ENCODE results near the gene MAML3. TPM values are rescaled to one million over a fixed set of nuclear protein-coding genes. Genes with fewer than 3 reads are reported as not detected.
"Not testable (repeated sequence)": the region's sequence is repeated elsewhere in the genome, so short reads cannot be mapped to it uniquely, and the experiment has no call there.

MAML3 gene
- polyA plus RNA-seq, 12 donors = 3.9 to 17.0 (median 4.6) TPM; not detected in 1

DNA sequence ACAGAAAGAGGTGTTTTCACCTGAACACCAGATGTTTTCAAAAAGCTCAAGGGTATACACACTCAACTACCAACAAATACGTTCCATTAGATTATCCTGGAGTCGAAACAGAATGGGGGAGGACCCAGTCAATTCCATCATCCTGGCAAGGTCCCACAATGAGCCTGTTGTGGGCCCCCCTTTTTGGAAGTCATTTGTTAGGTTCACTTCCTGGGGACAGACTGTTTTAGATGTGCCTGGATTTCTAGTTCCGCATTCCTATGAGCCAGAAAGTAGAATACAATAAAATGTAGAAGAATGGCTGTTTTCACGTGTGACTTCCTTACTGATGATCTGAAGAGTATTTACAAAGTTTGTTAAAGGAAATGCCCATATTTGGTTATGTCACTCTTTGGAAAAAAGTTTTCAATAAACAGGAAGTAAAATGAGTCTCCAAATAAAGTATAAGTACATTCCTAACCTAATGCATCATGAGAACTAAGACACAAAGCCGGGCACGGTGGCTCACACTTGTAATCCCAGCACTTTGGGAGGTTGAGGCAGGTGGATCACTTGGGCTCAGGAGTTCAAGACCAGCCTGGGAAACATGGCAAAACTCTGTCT is 192.5 kb downstream of the MAML3 start:
- DNase-seq = no peak

DNA sequence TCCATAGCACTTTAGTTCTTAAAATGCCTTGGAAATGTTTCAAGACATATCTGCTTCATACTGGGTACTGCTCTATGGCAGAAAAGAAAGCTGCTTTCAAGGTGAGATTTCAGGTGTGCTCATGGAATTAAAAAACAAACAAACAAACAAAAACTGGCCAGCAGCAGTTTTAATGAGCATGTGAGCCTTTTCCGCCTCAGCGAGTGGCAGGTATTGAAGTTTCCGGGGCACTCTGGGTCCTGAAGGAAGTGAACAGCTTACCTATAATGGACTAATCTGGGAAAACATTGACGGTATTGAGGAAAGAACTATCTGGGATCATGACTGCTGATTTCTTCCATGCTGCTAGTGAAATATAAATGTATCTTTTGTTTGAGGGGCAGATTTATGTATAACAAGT is 194.6 kb downstream of the MAML3 start:
- no peak for DNase-seq

- no peak for DNase-seq
Measured at GRCh38 chr4:139958739-139959098, 195.3 kb downstream of the MAML3 start.

GRCh38 chr4:139957986-139958738 is 195.8 kb downstream of the MAML3 start:
- no peak for DNase-seq

- DNase-seq = no peak
Measured at GRCh38 chr4:139957065-139957464, 196.9 kb downstream of the MAML3 start.

DNA sequence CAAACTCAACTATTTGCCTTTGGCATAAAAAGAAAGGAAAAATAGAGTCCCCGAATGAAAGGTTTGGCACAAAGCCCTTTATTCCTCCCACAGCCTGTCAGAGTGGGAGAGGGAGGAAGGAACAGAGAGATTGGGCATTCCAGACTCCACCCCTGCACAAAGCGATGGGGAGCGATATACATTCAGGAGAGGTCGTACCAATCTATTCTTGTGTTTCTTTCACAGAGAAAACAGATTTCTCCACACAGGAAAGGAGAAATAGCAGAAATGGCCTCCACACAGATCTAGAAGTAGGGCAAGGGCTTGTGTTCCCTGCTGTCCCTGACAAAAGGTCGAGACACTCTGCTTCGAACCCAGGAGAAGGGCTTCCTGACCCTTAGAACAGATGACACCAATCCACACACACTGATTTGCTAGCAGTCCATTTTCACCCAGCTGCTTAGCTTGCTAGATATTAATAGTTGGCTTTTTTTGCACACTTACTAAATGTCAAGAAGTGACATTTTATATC is 197.4 kb downstream of the MAML3 start:
- no peak for DNase-seq

DNA sequence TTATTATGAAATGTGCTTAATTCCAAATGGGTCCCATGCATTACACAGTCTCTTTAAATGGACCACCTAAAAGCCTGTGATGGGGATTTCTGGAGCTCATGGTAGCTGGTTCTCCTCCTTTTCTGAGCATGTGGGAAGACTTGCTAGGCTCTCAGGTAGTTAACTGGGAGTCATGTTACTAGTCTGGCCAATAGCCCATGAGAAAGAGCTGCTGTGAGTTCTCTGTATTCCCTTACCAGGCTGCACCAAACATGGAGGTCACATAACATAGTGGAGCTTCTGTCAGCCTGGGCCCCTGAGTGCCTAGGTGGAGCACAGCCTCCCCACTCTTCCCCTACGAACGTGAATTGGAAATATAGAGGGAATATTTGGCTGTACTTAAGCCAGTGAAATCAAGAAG is 198.4 kb downstream of the MAML3 start:
- no peak for DNase-seq

- no peak for DNase-seq
Measured at GRCh38 chr4:139954512-139954911, 199.5 kb downstream of the MAML3 start.

DNA sequence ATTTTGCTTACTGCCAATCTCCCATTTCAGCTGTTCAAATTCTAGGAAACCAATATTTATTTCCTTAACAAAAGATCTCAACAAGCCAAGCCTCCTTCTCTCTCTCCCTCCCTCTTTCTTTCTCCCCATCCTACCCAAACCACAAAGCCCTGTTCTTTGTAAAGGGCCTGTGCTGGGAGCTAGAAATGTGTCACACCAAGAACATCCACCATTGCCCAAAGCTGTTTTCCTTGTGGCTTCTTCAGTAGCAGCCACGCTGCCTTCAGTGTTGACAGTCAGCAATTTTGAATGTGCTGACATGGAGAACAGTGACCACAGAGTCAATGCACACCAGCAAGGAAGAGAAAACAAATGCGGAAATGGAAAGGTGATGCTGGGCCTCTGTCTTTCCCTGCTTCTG is 203.0 kb downstream of the MAML3 start:
- DNase-seq = no peak

- no peak for DNase-seq
Measured at GRCh38 chr4:139950568-139950967, 203.4 kb downstream of the MAML3 start.

GRCh38 chr4:139944916-139945315 is 209.1 kb downstream of the MAML3 start:
- DNase-seq = not testable (repeated sequence)

- no peak for DNase-seq
Measured at GRCh38 chr4:139943277-139943676, 210.7 kb downstream of the MAML3 start.

- no peak for DNase-seq
Measured at GRCh38 chr4:139942241-139942640, 211.7 kb downstream of the MAML3 start.

- DNase-seq = no peak
Measured at GRCh38 chr4:139940600-139940999, 213.4 kb downstream of the MAML3 start.

DNA sequence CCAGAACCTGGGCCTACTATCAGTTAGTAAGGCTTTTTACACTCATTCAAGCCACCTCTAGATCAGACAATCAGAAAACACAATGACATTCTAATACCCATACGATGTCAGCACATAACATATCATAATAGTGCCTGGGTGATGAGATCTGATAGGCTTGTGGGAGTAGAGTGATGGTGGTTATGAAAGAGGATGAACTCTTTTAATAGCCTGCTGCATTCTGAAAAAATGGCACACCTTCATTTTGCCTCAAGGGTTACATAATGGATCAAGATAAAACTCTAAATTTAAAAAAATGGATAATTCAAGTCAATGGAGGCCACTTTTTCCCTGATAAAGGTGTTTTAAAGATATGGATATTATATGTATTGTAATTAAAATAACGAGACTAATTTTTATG is 215.6 kb downstream of the MAML3 start:
- DNase-seq = no peak

- no peak for DNase-seq
Measured at GRCh38 chr4:139935911-139936310, 218.1 kb downstream of the MAML3 start.

- DNase-seq = no peak
Measured at GRCh38 chr4:139934708-139935195, 219.2 kb downstream of the MAML3 start.

- no peak for DNase-seq
Measured at GRCh38 chr4:139934057-139934707, 219.8 kb downstream of the MAML3 start.

DNA sequence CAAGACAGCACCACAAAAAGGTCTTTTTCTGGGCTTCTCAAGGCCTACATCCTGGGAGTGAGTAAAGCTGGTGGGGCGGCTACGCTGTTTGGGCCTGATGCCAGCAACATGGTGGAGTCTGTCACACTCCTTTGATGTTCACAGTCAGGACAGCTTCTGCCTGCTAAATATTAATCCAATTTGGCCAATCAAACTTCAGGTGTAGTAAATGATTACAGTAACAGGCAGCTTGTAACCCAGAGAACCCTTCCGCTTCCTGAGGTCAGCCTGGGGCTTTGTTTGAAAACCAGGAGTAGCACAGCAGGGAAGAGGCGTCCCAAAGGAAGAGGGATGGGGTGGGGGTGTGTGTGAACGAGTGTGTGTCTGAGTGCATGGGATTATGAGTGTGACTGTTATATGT is 220.4 kb downstream of the MAML3 start:
- DNase-seq = no peak

- no peak for DNase-seq
Measured at GRCh38 chr4:139933104-139933503, 220.9 kb downstream of the MAML3 start.

DNA sequence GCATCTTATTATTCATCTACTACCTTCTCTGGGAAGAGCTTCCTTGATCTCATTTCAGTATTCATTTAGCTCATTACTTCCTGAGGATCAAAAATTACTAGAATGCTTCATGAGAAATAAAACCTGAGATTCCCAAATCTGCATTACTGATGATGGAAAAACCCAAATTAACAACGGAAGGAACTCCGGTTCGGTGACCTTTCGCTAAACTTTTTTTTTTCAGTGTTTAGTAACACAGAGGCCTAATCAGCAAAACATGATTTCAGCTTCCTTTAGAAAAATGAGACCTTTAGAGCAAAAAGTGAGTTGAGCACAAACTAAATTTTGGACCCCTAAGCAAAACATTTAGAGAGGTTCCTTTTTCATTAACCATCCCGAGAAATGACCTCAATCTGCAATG is 229.2 kb downstream of the MAML3 start:
- no peak for DNase-seq

GRCh38 chr4:139922406-139923024 is 231.5 kb downstream of the MAML3 start:
- DNase-seq = no peak

Data from muscle of arm (tissue), 12 donors.